Natural killer cell (primary cell): Measurements from ENCODE around the gene SASH1. TPM values are rescaled to one million over a fixed set of nuclear protein-coding genes. Genes with fewer than 3 reads are reported as not detected.

Source experiments
- ATAC-seq, 3 donors: fragments of 150-1000 bp in 2 of 3; fragments of 200-7000 bp in 1 of 3; cut with Tn5 transposase; 1 replicate in 1 of 3; 2 replicates in 2 of 3; pipeline ENCODE4 v1.10.0; 2021; ENCODE audit warnings: mild to moderate bottlenecking in 2 of 3, moderate library complexity in 2 of 3
- DNase-seq, 2 donors: peaks; one replicate each; pipeline versions ENCODE4 v3.0.0 to v3.0.0-alpha.2; 2013 to 2021; ENCODE audit warnings: mixed read lengths in 1 of 2
- H3K27ac ChIP-seq: one replicate; pipeline ENCODE4 v1.5.1; 2013; ENCODE audit warnings: mild to moderate bottlenecking, low read length
- H3K27me3 ChIP-seq: one replicate; pipeline ENCODE4 v1.6.1; 2013; ENCODE audit warnings: low read length; ENCODE audit not compliant: control insufficient read depth, insufficient read depth
- H3K36me3 ChIP-seq: one replicate; pipeline ENCODE4 v1.6.1; 2013; ENCODE audit warnings: low read length; ENCODE audit not compliant: control insufficient read depth, insufficient read depth
- H3K4me1 ChIP-seq: one replicate; pipeline ENCODE4 v1.6.1; 2013; ENCODE audit warnings: low read length; ENCODE audit not compliant: control insufficient read depth, insufficient read depth
- H3K4me3 ChIP-seq: one replicate; pipeline ENCODE4 v1.5.1; 2013; ENCODE audit warnings: low read length
- H3K9me3 ChIP-seq: one replicate; pipeline ENCODE4 v1.6.1; 2013; ENCODE audit warnings: low read length; ENCODE audit not compliant: control insufficient read depth, insufficient read depth
- H3K27ac Mint-ChIP-seq, 2 donors: one replicate each; pipeline ENCODE4 v1.8.0; 2022; ENCODE audit warnings: mild to moderate bottlenecking in 2 of 2, mixed read lengths in 2 of 2, moderate library complexity in 1 of 2
- H3K27me3 Mint-ChIP-seq, 2 donors: one replicate each; pipeline ENCODE4 v1.8.0; 2022; ENCODE audit warnings: low read depth in 2 of 2, mixed read lengths in 2 of 2
- H3K36me3 Mint-ChIP-seq: one replicate; pipeline ENCODE4 v1.8.0; 2022; ENCODE audit warnings: mixed read lengths
- H3K4me1 Mint-ChIP-seq, 2 donors: one replicate each; pipeline ENCODE4 v1.8.0; 2022; ENCODE audit warnings: mixed read lengths in 2 of 2
- H3K4me3 Mint-ChIP-seq: one replicate; pipeline ENCODE4 v1.8.0; 2022; ENCODE audit warnings: mild to moderate bottlenecking, moderate library complexity, mixed read lengths
- H3K9me3 Mint-ChIP-seq, 2 donors: one replicate each; pipeline ENCODE4 v1.8.0; 2022; ENCODE audit warnings: mixed read lengths in 2 of 2
- CTCF ChIP-seq: fragments of 200-600 bp; IDR thresholded peaks from one replicate; pipeline ENCODE4 v1.8.0; 2022; ENCODE audit warnings: antibody characterized with exemption
- WGBS: methylation state at CpG from one replicate; pipeline ENCODE4 v1.1.7; 2013; ENCODE audit warnings: missing lambda C conversion rate; ENCODE audit not compliant: insufficient coverage; 5-methylcytosine and 5-hydroxymethylcytosine counted together
- intact Hi-C: fragments of 100-400 bp; cut with micrococcal nuclease; formaldehyde crosslinking; loops from one replicate; pipeline ENCODE4 v1.14.2; 2022
- total RNA-seq, 4 donors: library from RNA; stranded (reverse); fragments of 120-200 nt in 1 of 4; gene quantifications; one replicate each; pipeline versions ENCODE4 v1.2.3 to v1.2.4, GENCODE V29; 2013 to 2022

SASH1 gene
- total RNA-seq, 3 donors from 2014 or later (not counting 1 experiment from before 2014, with no cell fraction given) = 0.63 to 6.2 (median 2.7) TPM

GRCh38 chr6:148340586-148341297 is 1.9 kb upstream of the SASH1 start:
- peaks cover 6% of the 10 kb centered on the region in 2 donors for H3K4me1 Mint-ChIP-seq
- no peak overlapping the region for H3K27ac ChIP-seq
- no peaks in the 10 kb centered on the region for H3K9me3 Mint-ChIP-seq
- 96% methylated on average over 9 of the region's 9 CpGs for WGBS
- H3K27me3 Mint-ChIP-seq = peaks cover 28 to 34% of the 10 kb centered on the region in 2 donors
- no peak overlapping the region for H3K27ac Mint-ChIP-seq
- H3K36me3 ChIP-seq = no peaks in the 10 kb centered on the region
- H3K4me3 Mint-ChIP-seq = no peak overlapping the region
- no peak for TF ChIP-seq CTCF
- DNase-seq (no peak), ATAC-seq (no peak)
- peaks cover 6% of the 10 kb centered on the region for H3K4me1 ChIP-seq
- no peaks in the 10 kb centered on the region for H3K9me3 ChIP-seq
- peaks cover 17% of the 10 kb centered on the region for H3K27me3 ChIP-seq
- no peaks in the 10 kb centered on the region for H3K36me3 Mint-ChIP-seq
- intact Hi-C loops = no loop called here
- H3K4me3 ChIP-seq = no peak overlapping the region

- intact Hi-C loops = no loop called here
- Mint-ChIP-seq H3K9me3 (no peaks in the 10 kb centered on the region), H3K27me3 (peaks cover 28 to 36% of the 10 kb centered on the region in 2 donors), H3K4me1 (peaks cover 6% of the 10 kb centered on the region in 2 donors), H3K27ac (no peak overlapping the region), H3K36me3 (no peaks in the 10 kb centered on the region), H3K4me3 (peak overlapping the region; percentile 83)
- Histone ChIP-seq H3K4me1 (peaks cover 6% of the 10 kb centered on the region), H3K36me3 (no peaks in the 10 kb centered on the region), H3K27me3 (peaks cover 17% of the 10 kb centered on the region), H3K4me3 (no peak overlapping the region), H3K27ac (no peak overlapping the region), H3K9me3 (no peaks in the 10 kb centered on the region)
- DNase-seq (no peak), ATAC-seq (no peak)
- TF ChIP-seq CTCF = no peak
- WGBS = 21% methylated on average over 8 of the region's 8 CpGs
Measured at GRCh38 chr6:148342100-148342349, 613 bp upstream of the SASH1 start.

- TF ChIP-seq CTCF = no peak
- DNase-seq (no peak), ATAC-seq (no peak)
- intact Hi-C loops = no loop called here
- peak overlapping the region; percentile 31 for H3K4me3 Mint-ChIP-seq
- no peaks in the 10 kb centered on the region for H3K9me3 ChIP-seq
- H3K27me3 Mint-ChIP-seq = peaks cover 32 to 44% of the 10 kb centered on the region in 2 donors
- peaks cover 17% of the 10 kb centered on the region for H3K27me3 ChIP-seq
- no peaks in the 10 kb centered on the region for H3K9me3 Mint-ChIP-seq
- peaks cover 6% of the 10 kb centered on the region for H3K4me1 ChIP-seq
- peaks cover 6% of the 10 kb centered on the region in 2 donors for H3K4me1 Mint-ChIP-seq
- WGBS = 13% methylated on average over 34 of the region's 34 CpGs
- no peak overlapping the region for H3K4me3 ChIP-seq
- no peak overlapping the region for H3K27ac ChIP-seq
- no peaks in the 10 kb centered on the region for H3K36me3 ChIP-seq
- H3K27ac Mint-ChIP-seq = no peak overlapping the region
- no peaks in the 10 kb centered on the region for H3K36me3 Mint-ChIP-seq
Measured at GRCh38 chr6:148343047-148343782, 577 bp downstream of the SASH1 start.
